GM19455 (cell line): ENCODE measurements around the gene CCN2.
"Not testable (repeated sequence)": the region's sequence is repeated elsewhere in the genome, so short reads cannot be mapped to it uniquely, and the experiment has no call there.

Experiments used
- ATAC-seq: cut with Tn5 transposase; IDR thresholded peaks from one replicate; pipeline ENCODE4 v1.9.1; 2021; ENCODE audit not compliant: unreplicated experiment

Gene CCN2

GRCh38 chr6:131911951-131912350, 39.2 kb downstream of the CCN2 start:
- ATAC-seq, result no peak

DNA sequence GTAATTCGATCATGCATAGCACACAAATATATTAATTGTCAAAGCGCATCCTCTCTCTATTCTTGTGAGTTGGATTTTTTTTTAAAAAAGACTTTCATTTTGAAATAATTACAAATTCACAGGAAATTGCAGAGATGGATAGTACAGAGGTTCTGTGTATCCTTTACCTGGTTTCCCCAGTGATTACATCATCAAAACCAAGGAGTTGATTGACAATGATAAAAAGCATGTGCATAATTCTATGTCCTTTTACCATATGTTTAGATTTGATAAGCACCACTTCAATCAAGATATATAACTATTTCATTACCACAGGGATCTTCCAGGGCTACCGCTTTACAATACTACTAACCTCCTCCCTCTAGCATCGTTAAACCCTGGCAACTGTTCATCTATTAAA, 40.2 kb downstream of the CCN2 start:
- no peak for ATAC-seq

GRCh38 chr6:131910219-131910589, 41.0 kb downstream of the CCN2 start:
- peak; percentile 9 for ATAC-seq

- peak; percentile 99 for ATAC-seq
Observed at GRCh38 chr6:131909408-131910218, 41.6 kb downstream of the CCN2 start.

- not testable (repeated sequence) for ATAC-seq
Observed at GRCh38 chr6:131908787-131909186, 42.4 kb downstream of the CCN2 start.

- not testable (repeated sequence) for ATAC-seq
Observed at GRCh38 chr6:131903734-131904133, 47.4 kb downstream of the CCN2 start.

DNA sequence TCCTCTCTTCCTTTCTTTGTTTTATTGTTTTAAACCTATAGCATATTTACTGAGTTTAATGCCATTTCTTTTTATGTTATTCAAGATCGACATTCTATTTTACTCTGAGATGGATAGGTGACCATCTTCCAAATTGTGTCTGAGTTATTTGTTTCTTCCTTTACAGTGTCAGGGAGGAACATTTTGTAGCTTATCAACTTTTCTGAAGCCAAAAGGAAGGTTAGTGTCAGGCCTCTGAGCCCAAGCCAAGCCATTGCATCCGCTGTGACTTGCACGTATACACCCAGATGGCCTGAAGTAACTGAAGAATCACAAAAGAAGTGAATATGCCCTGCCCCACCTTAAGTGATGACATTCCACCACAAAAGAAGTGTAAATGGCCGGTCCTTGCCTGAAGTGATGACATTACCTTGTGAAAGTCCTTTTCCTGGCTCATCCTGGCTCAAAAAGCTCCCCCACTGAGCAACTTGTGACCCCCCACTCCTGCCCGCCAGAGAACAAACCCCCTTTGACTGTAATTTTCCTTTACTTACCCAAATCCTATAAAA, 49.8 kb downstream of the CCN2 start:
- not testable (repeated sequence) for ATAC-seq

DNA sequence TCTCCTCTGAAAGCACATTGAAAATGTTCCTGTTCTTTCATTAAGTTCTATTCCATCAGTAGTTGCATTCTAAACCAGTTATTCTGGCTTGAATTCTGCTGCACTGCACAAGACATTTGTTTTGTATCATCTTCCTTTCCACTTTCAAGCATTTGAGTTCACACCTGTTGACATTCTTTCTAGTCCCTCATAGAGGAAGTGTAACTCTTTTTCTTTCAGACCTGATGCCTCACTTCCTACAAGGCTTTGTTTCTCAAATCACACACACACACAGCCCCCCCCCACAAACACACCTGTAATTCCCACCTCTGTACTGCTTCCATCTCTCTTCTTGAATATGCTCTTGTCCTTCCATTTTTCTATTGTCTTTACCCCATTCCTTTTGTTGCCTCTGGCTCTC, 50.9 kb downstream of the CCN2 start:
- ATAC-seq, result no peak

GRCh38 chr6:131898718-131899117, 52.5 kb downstream of the CCN2 start:
- ATAC-seq, result no peak
